SKM-1 treated with dmso at 0.1 percent for 144 hours (cell line): ENCODE data around the gene TAF9B.
A peak's percentile ranks its signal among the peaks of the same experiment; 100 is the strongest.
"Not testable (repeated sequence)": the region's sequence is repeated elsewhere in the genome, so short reads cannot be mapped to it uniquely, and the experiment has no call there.

ENCODE experiments used
- DNase-seq: peaks from one replicate; lab custom pipeline; 2025; ENCODE audit not compliant: unreplicated experiment; lab: John Stamatoyannopoulos, UW

TAF9B gene

GRCh38 chrX:78139160-78140123 is at the start of gene TAF9B:
TAF9B (minus strand) TSS chrX:78139650; CDS start chrX:78139611, 39 bp downstream.
- DNase-seq, result peak; percentile 51

GRCh38 chrX:78182881-78183280 is 43.4 kb upstream of the TAF9B start:
- DNase-seq, result no peak

GRCh38 chrX:78181307-78181706 is 41.9 kb upstream of the TAF9B start:
- no peak for DNase-seq

- no peak for DNase-seq
Observed at GRCh38 chrX:78168065-78168464, 28.6 kb upstream of the TAF9B start.

- DNase-seq, result no peak
Observed at GRCh38 chrX:78165425-78165824, 26.0 kb upstream of the TAF9B start.

GRCh38 chrX:78163175-78163574 is 23.7 kb upstream of the TAF9B start:
- DNase-seq, result not testable (repeated sequence)

GRCh38 chrX:78160711-78161110 is 21.3 kb upstream of the TAF9B start:
- not testable (repeated sequence) for DNase-seq

GRCh38 chrX:78157846-78158245 is 18.4 kb upstream of the TAF9B start:
- not testable (repeated sequence) for DNase-seq

- not testable (repeated sequence) for DNase-seq
Observed at GRCh38 chrX:78157373-78157772, 17.9 kb upstream of the TAF9B start.

- not testable (repeated sequence) for DNase-seq
Observed at GRCh38 chrX:78147002-78147540, 7.6 kb upstream of the TAF9B start.

GRCh38 chrX:78140206-78140605 is 756 bp upstream of the TAF9B start:
- no peak for DNase-seq

GRCh38 chrX:78133238-78133960 is 6.1 kb downstream of the TAF9B start:
- no peak for DNase-seq

GRCh38 chrX:78131117-78131516 is 8.3 kb downstream of the TAF9B start:
- no peak for DNase-seq

- DNase-seq, result no peak
Observed at GRCh38 chrX:78130396-78130795, 9.1 kb downstream of the TAF9B start.

GRCh38 chrX:78129714-78130113 is 9.7 kb downstream of the TAF9B start:
- DNase-seq, result no peak

GRCh38 chrX:78125781-78126180 is 13.7 kb downstream of the TAF9B start:
- DNase-seq, result not testable (repeated sequence)

GRCh38 chrX:78125148-78125547 is 14.3 kb downstream of the TAF9B start:
- no peak for DNase-seq

GRCh38 chrX:78124307-78124706 is 15.1 kb downstream of the TAF9B start:
- no peak for DNase-seq

- no peak for DNase-seq
Observed at GRCh38 chrX:78123190-78123589, 16.3 kb downstream of the TAF9B start.

GRCh38 chrX:78119521-78120227 is 19.8 kb downstream of the TAF9B start:
- DNase-seq, result no peak

GRCh38 chrX:78118628-78119027 is 20.8 kb downstream of the TAF9B start:
- DNase-seq, result no peak
